ENCODE data around the gene STMN3.

GRCh38 chr20:63698739-63699465, 45.7 kb upstream of the STMN3 start:
- TF ChIP-seq, protein P1, sequence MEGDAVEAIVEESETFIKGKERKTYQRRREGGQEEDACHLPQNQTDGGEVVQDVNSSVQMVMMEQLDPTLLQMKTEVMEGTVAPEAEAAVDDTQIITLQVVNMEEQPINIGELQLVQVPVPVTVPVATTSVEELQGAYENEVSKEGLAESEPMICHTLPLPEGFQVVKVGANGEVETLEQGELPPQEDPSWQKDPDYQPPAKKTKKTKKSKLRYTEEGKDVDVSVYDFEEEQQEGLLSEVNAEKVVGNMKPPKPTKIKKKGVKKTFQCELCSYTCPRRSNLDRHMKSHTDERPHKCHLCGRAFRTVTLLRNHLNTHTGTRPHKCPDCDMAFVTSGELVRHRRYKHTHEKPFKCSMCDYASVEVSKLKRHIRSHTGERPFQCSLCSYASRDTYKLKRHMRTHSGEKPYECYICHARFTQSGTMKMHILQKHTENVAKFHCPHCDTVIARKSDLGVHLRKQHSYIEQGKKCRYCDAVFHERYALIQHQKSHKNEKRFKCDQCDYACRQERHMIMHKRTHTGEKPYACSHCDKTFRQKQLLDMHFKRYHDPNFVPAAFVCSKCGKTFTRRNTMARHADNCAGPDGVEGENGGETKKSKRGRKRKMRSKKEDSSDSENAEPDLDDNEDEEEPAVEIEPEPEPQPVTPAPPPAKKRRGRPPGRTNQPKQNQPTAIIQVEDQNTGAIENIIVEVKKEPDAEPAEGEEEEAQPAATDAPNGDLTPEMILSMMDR (IDR thresholded peaks at IDR 0.05), result no peak
- no peak for TF ChIP-seq POLR2A (IDR thresholded peaks at IDR 0.05)
- no peak for TF ChIP-seq POLR2AphosphoS5 (IDR thresholded peaks at IDR 0.05)
